K562 (cell line): Measurements from ENCODE around the gene RHOBTB3. TPM values are rescaled to one million over a fixed set of nuclear protein-coding genes. Genes with fewer than 3 reads are reported as not detected.

ENCODE experiments used
- ARID1B ChIP-seq: fragments of 450-650 bp; IDR thresholded peaks from 2 replicates; pipeline ENCODE4 v1.6.1; 2016; ENCODE audit warnings: antibody characterized with exemption, mild to moderate bottlenecking, inconsistent platforms
- ARNT ChIP-seq, 2 experiments: fragments of 450-650 bp; IDR thresholded peaks; 2 replicates each; pipeline ENCODE4 v1.6.1; 2016; ENCODE audit warnings: mild to moderate bottlenecking in 1 of 2
- CEBPG ChIP-seq, 3 experiments: fragments of 200-800 bp in 1 of 3; sonication (Bioruptor generic) in 1 of 3; sonication (generic) in 1 of 3; formaldehyde crosslinking in 1 of 3; IDR thresholded peaks in 2 of 3; conservative IDR thresholded peaks in 1 of 3; 2 replicates each; pipeline versions ENCODE4 v1.6.1 to v1.8.0; 2016 to 2022; ENCODE audit warnings: missing compliant biosample characterization in 2 of 3, missing genetic modification characterization in 2 of 3, mild to moderate bottlenecking in 1 of 3, missing genetic modification reagents in 1 of 3
- CHD2 ChIP-seq: IDR thresholded peaks from 2 replicates; pipeline ENCODE4 v1.6.1; 2011; ENCODE audit warnings: low read depth, low read length
- GABPA ChIP-seq: fragments of 200-800 bp; sonication (Bioruptor generic); conservative IDR thresholded peaks from 2 replicates; pipeline ENCODE4 v1.6.1; 2016; ENCODE audit warnings: low read depth, missing genetic modification characterization, missing compliant biosample characterization
- GABPB2 ChIP-seq: fragments of 250-450 bp; sonication (Bioruptor Pico); conservative IDR thresholded peaks from 2 replicates; pipeline ENCODE4 v1.5.1; 2021; ENCODE audit warnings: mild to moderate bottlenecking
- HNRNPUL1 ChIP-seq: fragments of 200-400 bp; formaldehyde crosslinking; IDR thresholded peaks from 2 replicates; pipeline ENCODE4 v1.6.1; 2017; ENCODE audit warnings: low read length
- POLR2AphosphoS2 ChIP-seq: IDR thresholded peaks from 2 replicates; pipeline ENCODE4 v1.6.1; 2012; ENCODE audit warnings: low read length, improper control_type of control experiment
- PRPF4 ChIP-seq: fragments of 200-400 bp; formaldehyde crosslinking; IDR thresholded peaks from one replicate; pipeline ENCODE4 v1.6.1; 2017; ENCODE audit warnings: low read length, low read depth, mild to moderate bottlenecking; ENCODE audit not compliant: insufficient read depth, poor library complexity, severe bottlenecking
- RBBP5 ChIP-seq: fragments of 200-600 bp; sonication (generic); IDR thresholded peaks from 2 replicates; pipeline ENCODE4 v1.6.1; 2012; ENCODE audit warnings: borderline replicate concordance, mild to moderate bottlenecking, low read length, control low read depth, inconsistent platforms; ENCODE audit not compliant: insufficient read depth, poor library complexity, severe bottlenecking
- SNIP1 ChIP-seq: fragments of 450-650 bp; IDR thresholded peaks from 2 replicates; pipeline ENCODE4 v1.7.1; 2017; ENCODE audit warnings: low read depth, mild to moderate bottlenecking
- SRSF9 ChIP-seq: fragments of 200-400 bp; formaldehyde crosslinking; IDR thresholded peaks from 2 replicates; pipeline ENCODE4 v1.6.1; 2017; ENCODE audit warnings: low read depth, low read length, borderline replicate concordance
- TAF15 ChIP-seq: fragments of 200-400 bp; formaldehyde crosslinking; IDR thresholded peaks from 2 replicates; pipeline ENCODE4 v1.6.1; 2017; ENCODE audit warnings: mild to moderate bottlenecking, low read depth, low read length, moderate library complexity
- TEAD2 ChIP-seq: fragments of 450-650 bp; IDR thresholded peaks from 2 replicates; pipeline ENCODE4 v1.6.1; 2016; ENCODE audit warnings: missing genetic modification characterization, control low read depth, missing compliant biosample characterization
- ZFX ChIP-seq: sonication (generic); formaldehyde crosslinking; IDR thresholded peaks from 2 replicates; pipeline ENCODE4 v1.8.0; 2022; ENCODE audit warnings: mild to moderate bottlenecking, missing genetic modification reagents, moderate library complexity
- ZNF253 ChIP-seq: fragments of 250-450 bp; sonication (Bioruptor Pico); conservative IDR thresholded peaks from 2 replicates; pipeline ENCODE4 v1.6.1; 2021; ENCODE audit warnings: mild to moderate bottlenecking
- ZNF316 ChIP-seq: fragments of 450-650 bp; IDR thresholded peaks from 2 replicates; pipeline ENCODE4 v1.6.1; 2016
- ZNF644 ChIP-seq: fragments of 200-800 bp; sonication (Bioruptor generic); IDR thresholded peaks from 2 replicates; pipeline ENCODE4 v1.6.1; 2016; ENCODE audit warnings: low read depth, missing genetic modification characterization, missing compliant biosample characterization
- ZNF79 ChIP-seq: fragments of 250-450 bp; sonication (Bioruptor Pico); IDR thresholded peaks from 2 replicates; pipeline ENCODE4 v1.4.0; 2020; ENCODE audit warnings: low read depth, mild to moderate bottlenecking, moderate library complexity
- polyA plus RNA-seq, 8 experiments: library from polyadenylated mRNA; depleted of rRNA in 4 of 8; stranded (reverse) in 5 of 8; unstranded in 3 of 8; fragments of >200 nt; fragmentation: Nextera tagmentation in 2 of 8; fragmentation: Illumina TruSeq in 1 of 8; extraction: Ambion mirVana in 2 of 8; extraction: Trizol in 1 of 8; gene quantifications; 2 replicates each; pipeline versions ENCODE4 v1.2.1 to v1.2.3, GENCODE V29; 2011 to 2014; ENCODE audit warnings: inconsistent platforms in 1 of 8, missing spikeins in 1 of 8
- total RNA-seq, 7 experiments: library from RNA; depleted of rRNA in 6 of 7; stranded (reverse); fragments of >200 nt in 6 of 7; fragmentation: Illumina TruSeq in 2 of 7; extraction: Trizol in 2 of 7; gene quantifications; 2 replicates each; pipeline versions ENCODE4 v1.2.1 to v1.2.3, GENCODE V29; 2011 to 2021; ENCODE audit warnings: low replicate concordance in 1 of 7
- TF ChIP-seq, protein P1 (sequence below): fragments of 250-450 bp; sonication (Bioruptor Pico); IDR thresholded peaks from 2 replicates; pipeline ENCODE4 v1.4.0; 2020; ENCODE audit warnings: mild to moderate bottlenecking, moderate library complexity
- TF ChIP-seq, protein P2 (sequence below): IDR thresholded peaks from 2 replicates; pipeline ENCODE4 v1.6.1; 2012; ENCODE audit warnings: low read depth, low read length, improper control_type of control experiment, borderline replicate concordance
- TF ChIP-seq, protein P3 (sequence below): sonication (generic); formaldehyde crosslinking; IDR thresholded peaks from 2 replicates; pipeline ENCODE4 v1.8.1; 2022; ENCODE audit warnings: missing genetic modification reagents
- TF ChIP-seq, protein P4 (sequence below): fragments of 450-650 bp; formaldehyde crosslinking; IDR thresholded peaks from 2 replicates; pipeline ENCODE4 v1.4.0; 2022; ENCODE audit warnings: missing genetic modification characterization

Gene RHOBTB3
- total and polyA plus RNA-seq, 9 of the 15 experiments (the other 6 are each of a cell fraction or from before 2014, with no cell fraction given): 39.7 to 143 (median 115) TPM

DNA sequence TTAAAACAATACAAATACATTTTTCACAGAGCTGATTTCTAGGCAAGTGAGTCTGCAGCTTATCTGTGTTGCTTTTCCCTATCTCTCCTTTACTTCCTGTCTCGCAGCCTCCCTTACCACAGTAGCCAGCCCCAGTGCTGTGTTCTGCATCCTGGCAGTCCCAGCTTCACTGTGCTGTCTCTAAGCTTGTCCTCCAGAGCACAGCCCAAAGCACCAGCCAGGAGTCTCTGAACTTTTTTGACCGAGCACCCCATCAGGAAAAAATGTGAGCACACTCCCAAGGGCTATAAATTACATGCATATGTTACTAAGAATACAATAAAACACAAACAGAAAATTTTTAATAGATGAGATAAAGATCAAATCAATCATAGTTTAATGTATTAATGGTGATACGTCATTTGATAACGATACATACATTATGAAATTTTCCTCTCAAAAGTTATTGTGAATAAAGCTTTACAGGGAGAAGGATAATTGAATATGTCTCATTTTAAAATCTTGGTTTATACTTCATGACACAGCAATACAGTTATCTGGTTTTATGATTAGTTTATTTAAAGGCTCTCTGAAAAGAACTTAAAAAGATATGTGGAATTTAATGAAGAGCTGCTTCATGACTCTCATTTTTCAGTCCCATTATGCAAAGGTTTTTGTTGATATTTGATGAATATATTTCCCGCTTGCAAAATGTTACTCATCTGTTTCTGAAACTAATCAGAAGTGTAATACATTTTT is 7.3 kb upstream of the RHOBTB3 start (continued):
- TF ChIP-seq, protein P1, sequence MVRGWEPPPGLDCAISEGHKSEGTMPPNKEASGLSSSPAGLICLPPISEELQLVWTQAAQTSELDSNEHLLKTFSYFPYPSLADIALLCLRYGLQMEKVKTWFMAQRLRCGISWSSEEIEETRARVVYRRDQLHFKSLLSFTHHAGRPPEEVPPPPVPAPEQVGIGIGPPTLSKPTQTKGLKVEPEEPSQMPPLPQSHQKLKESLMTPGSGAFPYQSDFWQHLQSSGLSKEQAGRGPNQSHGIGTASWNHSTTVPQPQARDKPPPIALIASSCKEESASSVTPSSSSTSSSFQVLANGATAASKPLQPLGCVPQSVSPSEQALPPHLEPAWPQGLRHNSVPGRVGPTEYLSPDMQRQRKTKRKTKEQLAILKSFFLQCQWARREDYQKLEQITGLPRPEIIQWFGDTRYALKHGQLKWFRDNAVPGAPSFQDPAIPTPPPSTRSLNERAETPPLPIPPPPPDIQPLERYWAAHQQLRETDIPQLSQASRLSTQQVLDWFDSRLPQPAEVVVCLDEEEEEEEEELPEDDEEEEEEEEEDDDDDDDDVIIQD (CRISPR knock-in tag): no peak
- TF ChIP-seq GABPA (tag) (peak; percentile 64), ARID1B (peak; percentile 85), ZNF79 (no peak), ZNF253 (CRISPR knock-in tag) (no peak), TAF15 (no peak), TEAD2 (tag) (no peak), SNIP1 (no peak), ZNF316 (peak; percentile 87), ZFX (no peak), ARNT (IDR thresholded peaks at IDR 0.05) (peak; percentile 43; a peak in 2 of 4 replicates), CEBPG (CRISPR knock-in tag; IDR thresholded peaks at IDR 0.05) (no peak), CEBPG (tag; conservative IDR thresholded peaks at IDR 0.05 in 1 of 2, IDR thresholded peaks at IDR 0.05 in 1 of 2) (no peak), ZNF644 (tag) (no peak), CHD2 (no peak), RBBP5 (no peak), HNRNPUL1 (no peak), SRSF9 (no peak), POLR2AphosphoS2 (no peak), PRPF4 (no peak), GABPB2 (CRISPR knock-in tag) (no peak)
- TF ChIP-seq, protein P2, sequence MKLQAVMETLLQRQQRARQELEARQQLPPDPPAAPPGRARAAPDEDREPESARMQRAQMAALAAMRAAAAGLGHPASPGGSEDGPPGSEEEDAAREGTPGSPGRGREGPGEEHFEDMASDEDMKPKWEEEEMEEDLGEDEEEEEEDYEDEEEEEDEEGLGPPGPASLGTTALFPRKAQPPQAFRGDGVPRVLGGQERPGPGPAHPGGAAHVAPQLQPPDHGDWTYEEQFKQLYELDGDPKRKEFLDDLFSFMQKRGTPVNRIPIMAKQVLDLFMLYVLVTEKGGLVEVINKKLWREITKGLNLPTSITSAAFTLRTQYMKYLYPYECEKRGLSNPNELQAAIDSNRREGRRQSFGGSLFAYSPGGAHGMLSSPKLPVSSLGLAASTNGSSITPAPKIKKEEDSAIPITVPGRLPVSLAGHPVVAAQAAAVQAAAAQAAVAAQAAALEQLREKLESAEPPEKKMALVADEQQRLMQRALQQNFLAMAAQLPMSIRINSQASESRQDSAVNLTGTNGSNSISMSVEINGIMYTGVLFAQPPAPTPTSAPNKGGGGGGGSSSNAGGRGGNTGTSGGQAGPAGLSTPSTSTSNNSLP: peak; percentile 85; the same call in 1 of the 2 replicates
- TF ChIP-seq, protein P3, sequence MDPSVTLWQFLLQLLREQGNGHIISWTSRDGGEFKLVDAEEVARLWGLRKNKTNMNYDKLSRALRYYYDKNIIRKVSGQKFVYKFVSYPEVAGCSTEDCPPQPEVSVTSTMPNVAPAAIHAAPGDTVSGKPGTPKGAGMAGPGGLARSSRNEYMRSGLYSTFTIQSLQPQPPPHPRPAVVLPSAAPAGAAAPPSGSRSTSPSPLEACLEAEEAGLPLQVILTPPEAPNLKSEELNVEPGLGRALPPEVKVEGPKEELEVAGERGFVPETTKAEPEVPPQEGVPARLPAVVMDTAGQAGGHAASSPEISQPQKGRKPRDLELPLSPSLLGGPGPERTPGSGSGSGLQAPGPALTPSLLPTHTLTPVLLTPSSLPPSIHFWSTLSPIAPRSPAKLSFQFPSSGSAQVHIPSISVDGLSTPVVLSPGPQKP: no peak
- TF ChIP-seq, protein P4, sequence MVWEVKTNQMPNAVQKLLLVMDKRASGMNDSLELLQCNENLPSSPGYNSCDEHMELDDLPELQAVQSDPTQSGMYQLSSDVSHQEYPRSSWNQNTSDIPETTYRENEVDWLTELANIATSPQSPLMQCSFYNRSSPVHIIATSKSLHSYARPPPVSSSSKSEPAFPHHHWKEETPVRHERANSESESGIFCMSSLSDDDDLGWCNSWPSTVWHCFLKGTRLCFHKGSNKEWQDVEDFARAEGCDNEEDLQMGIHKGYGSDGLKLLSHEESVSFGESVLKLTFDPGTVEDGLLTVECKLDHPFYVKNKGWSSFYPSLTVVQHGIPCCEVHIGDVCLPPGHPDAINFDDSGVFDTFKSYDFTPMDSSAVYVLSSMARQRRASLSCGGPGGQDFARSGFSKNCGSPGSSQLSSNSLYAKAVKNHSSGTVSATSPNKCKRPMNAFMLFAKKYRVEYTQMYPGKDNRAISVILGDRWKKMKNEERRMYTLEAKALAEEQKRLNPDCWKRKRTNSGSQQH (CRISPR knock-in tag): no peak
